AG09309 (cell line): Measurements from ENCODE around the gene IQCE.

Source experiments
- DNase-seq: peaks from one replicate; pipeline ENCODE4 v3.0.0-alpha.2; 2010; ENCODE audit warnings: low read depth
- H3K4me3 ChIP-seq: 2 replicates; pipeline ENCODE4 v1.5.1; 2011; ENCODE audit warnings: mild to moderate bottlenecking, low read depth, low read length, moderate library complexity; ENCODE audit not compliant: control insufficient read depth
- CTCF ChIP-seq: IDR thresholded peaks from 2 replicates; pipeline ENCODE4 v1.5.1; 2011; ENCODE audit warnings: mild to moderate bottlenecking, low read depth, low read length, inconsistent platforms; ENCODE audit not compliant: insufficient read depth, control insufficient read depth; ENCODE audit errors: missing control alignments

The IQCE gene

GRCh38 chr7:2525658-2526630 lies 32.8 kb upstream of the IQCE start:
- DNase-seq = no peak
- TF ChIP-seq CTCF = no peak
- H3K4me3 ChIP-seq = no peak overlapping the region

GRCh38 chr7:2526659-2527504 lies 31.9 kb upstream of the IQCE start:
- no peak overlapping the region for H3K4me3 ChIP-seq
- TF ChIP-seq CTCF = no peak
- DNase-seq = no peak

- no peak for DNase-seq
- no peak overlapping the region for H3K4me3 ChIP-seq
- TF ChIP-seq CTCF = no peak
Observed at GRCh38 chr7:2527505-2528467, 31.0 kb upstream of the IQCE start.

- no peak for DNase-seq
- no peak for TF ChIP-seq CTCF
- H3K4me3 ChIP-seq = no peak overlapping the region
Observed at GRCh38 chr7:2528481-2529095, 30.2 kb upstream of the IQCE start.

GRCh38 chr7:2529161-2530070 lies 29.4 kb upstream of the IQCE start:
- no peak for DNase-seq
- no peak for TF ChIP-seq CTCF
- H3K4me3 ChIP-seq = no peak overlapping the region
